HepG2 (cell line): Measurements from ENCODE around the gene SRP68.

Experiments used
- FOXA1 ChIP-seq, 2 experiments: fragments of 450-650 bp in 1 of 2; sonication (generic) in 1 of 2; formaldehyde crosslinking in 1 of 2; IDR thresholded peaks; 2 replicates each; pipeline versions ENCODE4 v1.4.0 to v1.6.1; 2016 to 2020; ENCODE audit warnings: missing genetic modification reagents in 1 of 2
- ZNF605 ChIP-seq: sonication (generic); formaldehyde crosslinking; IDR thresholded peaks from 2 replicates; pipeline ENCODE4 v1.8.0; 2022; ENCODE audit warnings: mild to moderate bottlenecking, missing genetic modification reagents

GRCh38 chr17:76054112-76054476, 18.2 kb downstream of the SRP68 start:
- no peak for TF ChIP-seq FOXA1 (IDR thresholded peaks at IDR 0.05)
- no peak for TF ChIP-seq FOXA1 (CRISPR knock-in tag; IDR thresholded peaks at IDR 0.05)
- no peak for TF ChIP-seq ZNF605
